ENCODE data around the gene HDAC4. TPM values are rescaled to one million over a fixed set of nuclear protein-coding genes. Genes with fewer than 3 reads are reported as not detected.

The HDAC4 gene
- total RNA-seq, 1 experiment from 2014 or later = 40.1 TPM

DNA sequence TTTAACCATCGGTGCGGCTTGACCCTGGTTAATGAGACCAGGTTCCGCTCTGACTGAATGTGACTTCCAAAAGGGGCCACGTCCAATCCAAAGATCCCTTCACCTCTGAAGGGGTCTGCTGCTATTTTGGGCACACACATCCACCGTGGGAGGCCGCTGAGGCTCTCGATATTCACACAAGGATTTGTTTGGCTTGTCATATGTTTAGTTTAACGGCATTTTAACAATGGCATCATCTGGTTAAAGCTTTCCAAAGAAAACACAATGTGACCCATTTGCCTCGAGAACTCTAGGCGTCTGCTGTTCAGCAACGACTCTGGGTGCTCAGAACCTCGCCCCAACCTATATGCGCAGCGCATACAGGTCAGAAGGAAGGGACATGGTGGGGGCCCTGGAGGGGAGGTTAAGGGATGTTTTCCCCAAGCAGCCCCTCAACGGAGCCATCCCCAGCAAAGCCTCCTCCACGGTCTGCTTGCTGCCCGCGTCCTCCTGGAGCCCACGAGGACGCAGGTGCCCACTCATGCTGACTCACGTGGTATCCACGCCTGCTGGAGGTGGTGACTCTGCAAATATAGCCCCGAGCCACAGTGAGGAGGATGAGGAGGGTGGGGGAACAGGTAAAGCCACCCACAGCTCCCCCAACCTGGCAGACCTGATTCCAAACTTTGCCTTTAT lies 260.3 kb downstream of the HDAC4 start:
- Histone ChIP-seq H3K27ac (ENCODE audit: low read length) (no peak overlapping the region), H3K4me3 (ENCODE audit: low read depth in 2 of 2, low read length in 2 of 2) (no peak overlapping the region), H3K27me3 (ENCODE audit: control insufficient read depth, insufficient read depth, low read length) (no peaks in the 10 kb centered on the region), H3K36me3 (ENCODE audit: control insufficient read depth, insufficient read depth, low read length) (no peaks in the 10 kb centered on the region; the same call in 1 of the 2 replicates), H3K9me3 (ENCODE audit: control insufficient read depth, insufficient read depth, low read depth, low read length) (no peaks in the 10 kb centered on the region), H3K4me1 (ENCODE audit: control insufficient read depth, insufficient read depth, low read length) (no peaks in the 10 kb centered on the region)
- DNase-seq (ENCODE audit: low read depth, low spot score) (no peak), ATAC-seq (no peak)
- intact Hi-C loops (cut with micrococcal nuclease; ENCODE audit: unreplicated experiment) (no loop called here), in situ Hi-C loops (cut with HindIII; ENCODE audit: low pct_unique_long_range_greater_than_20kb, low sequenced_read_pairs) (no loop called here)
- POLR2A ChIA-PET = no interaction called here
- CTCF ChIA-PET = no interaction called here
- no TSS peak for BruUV-seq (replicated peaks)
- TF ChIP-seq TCF7L2 (IDR thresholded peaks at IDR 0.05; ENCODE audit: low read depth, low read length) (no peak), SIN3A (IDR thresholded peaks at IDR 0.05; ENCODE audit: borderline replicate concordance, insufficient read depth, low read depth, low read length) (no peak), POLR2AphosphoS5 (IDR thresholded peaks at IDR 0.05; ENCODE audit: low read depth, low read length) (no peak)
- TF ChIP-seq, protein P1, sequence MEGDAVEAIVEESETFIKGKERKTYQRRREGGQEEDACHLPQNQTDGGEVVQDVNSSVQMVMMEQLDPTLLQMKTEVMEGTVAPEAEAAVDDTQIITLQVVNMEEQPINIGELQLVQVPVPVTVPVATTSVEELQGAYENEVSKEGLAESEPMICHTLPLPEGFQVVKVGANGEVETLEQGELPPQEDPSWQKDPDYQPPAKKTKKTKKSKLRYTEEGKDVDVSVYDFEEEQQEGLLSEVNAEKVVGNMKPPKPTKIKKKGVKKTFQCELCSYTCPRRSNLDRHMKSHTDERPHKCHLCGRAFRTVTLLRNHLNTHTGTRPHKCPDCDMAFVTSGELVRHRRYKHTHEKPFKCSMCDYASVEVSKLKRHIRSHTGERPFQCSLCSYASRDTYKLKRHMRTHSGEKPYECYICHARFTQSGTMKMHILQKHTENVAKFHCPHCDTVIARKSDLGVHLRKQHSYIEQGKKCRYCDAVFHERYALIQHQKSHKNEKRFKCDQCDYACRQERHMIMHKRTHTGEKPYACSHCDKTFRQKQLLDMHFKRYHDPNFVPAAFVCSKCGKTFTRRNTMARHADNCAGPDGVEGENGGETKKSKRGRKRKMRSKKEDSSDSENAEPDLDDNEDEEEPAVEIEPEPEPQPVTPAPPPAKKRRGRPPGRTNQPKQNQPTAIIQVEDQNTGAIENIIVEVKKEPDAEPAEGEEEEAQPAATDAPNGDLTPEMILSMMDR (IDR thresholded peaks at IDR 0.05) = no peak

DNA sequence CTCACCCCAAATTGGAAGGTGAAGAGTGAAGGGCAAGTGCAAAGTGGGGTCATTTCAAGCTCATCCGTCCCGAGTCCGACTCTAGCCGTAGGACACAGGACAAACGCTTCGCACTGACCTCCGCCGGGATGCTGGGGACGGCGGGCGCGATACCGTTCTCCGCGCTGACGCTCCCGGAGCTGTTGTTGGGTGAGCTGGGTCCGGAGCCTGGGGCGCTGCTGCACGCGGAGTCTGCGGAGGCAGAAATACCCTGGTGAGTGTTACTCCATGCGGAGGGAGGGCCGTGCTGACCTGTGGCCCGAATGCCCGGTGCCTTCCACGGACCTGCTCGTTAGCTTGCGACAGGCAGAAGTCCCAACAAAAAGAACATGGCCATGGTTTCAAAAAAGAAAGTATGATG lies 261.3 kb downstream of the HDAC4 start:
- Histone ChIP-seq H3K4me3 (ENCODE audit: low read depth in 2 of 2, low read length in 2 of 2) (no peak overlapping the region), H3K27ac (ENCODE audit: low read length) (no peak overlapping the region), H3K9me3 (ENCODE audit: control insufficient read depth, insufficient read depth, low read depth, low read length) (no peaks in the 10 kb centered on the region), H3K4me1 (ENCODE audit: control insufficient read depth, insufficient read depth, low read length) (no peaks in the 10 kb centered on the region), H3K36me3 (ENCODE audit: control insufficient read depth, insufficient read depth, low read length) (no peaks in the 10 kb centered on the region; the same call in 1 of the 2 replicates), H3K27me3 (ENCODE audit: control insufficient read depth, insufficient read depth, low read length) (no peaks in the 10 kb centered on the region)
- POLR2A ChIA-PET = no interaction called here
- in situ Hi-C loops (cut with HindIII; ENCODE audit: low pct_unique_long_range_greater_than_20kb, low sequenced_read_pairs) (no loop called here), intact Hi-C loops (cut with micrococcal nuclease; ENCODE audit: unreplicated experiment) (no loop called here)
- BruUV-seq (replicated peaks) = no TSS peak
- no peak for DNase-seq (ENCODE audit: low read depth, low spot score)
- no peak for ATAC-seq
- no peak for TF ChIP-seq TCF7L2 (IDR thresholded peaks at IDR 0.05; ENCODE audit: low read depth, low read length)
- TF ChIP-seq, protein P1 (IDR thresholded peaks at IDR 0.05) = no peak
- TF ChIP-seq POLR2AphosphoS5 (IDR thresholded peaks at IDR 0.05; ENCODE audit: low read depth, low read length) = no peak
- TF ChIP-seq, protein P2, sequence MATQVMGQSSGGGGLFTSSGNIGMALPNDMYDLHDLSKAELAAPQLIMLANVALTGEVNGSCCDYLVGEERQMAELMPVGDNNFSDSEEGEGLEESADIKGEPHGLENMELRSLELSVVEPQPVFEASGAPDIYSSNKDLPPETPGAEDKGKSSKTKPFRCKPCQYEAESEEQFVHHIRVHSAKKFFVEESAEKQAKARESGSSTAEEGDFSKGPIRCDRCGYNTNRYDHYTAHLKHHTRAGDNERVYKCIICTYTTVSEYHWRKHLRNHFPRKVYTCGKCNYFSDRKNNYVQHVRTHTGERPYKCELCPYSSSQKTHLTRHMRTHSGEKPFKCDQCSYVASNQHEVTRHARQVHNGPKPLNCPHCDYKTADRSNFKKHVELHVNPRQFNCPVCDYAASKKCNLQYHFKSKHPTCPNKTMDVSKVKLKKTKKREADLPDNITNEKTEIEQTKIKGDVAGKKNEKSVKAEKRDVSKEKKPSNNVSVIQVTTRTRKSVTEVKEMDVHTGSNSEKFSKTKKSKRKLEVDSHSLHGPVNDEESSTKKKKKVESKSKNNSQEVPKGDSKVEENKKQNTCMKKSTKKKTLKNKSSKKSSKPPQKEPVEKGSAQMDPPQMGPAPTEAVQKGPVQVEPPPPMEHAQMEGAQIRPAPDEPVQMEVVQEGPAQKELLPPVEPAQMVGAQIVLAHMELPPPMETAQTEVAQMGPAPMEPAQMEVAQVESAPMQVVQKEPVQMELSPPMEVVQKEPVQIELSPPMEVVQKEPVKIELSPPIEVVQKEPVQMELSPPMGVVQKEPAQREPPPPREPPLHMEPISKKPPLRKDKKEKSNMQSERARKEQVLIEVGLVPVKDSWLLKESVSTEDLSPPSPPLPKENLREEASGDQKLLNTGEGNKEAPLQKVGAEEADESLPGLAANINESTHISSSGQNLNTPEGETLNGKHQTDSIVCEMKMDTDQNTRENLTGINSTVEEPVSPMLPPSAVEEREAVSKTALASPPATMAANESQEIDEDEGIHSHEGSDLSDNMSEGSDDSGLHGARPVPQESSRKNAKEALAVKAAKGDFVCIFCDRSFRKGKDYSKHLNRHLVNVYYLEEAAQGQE (IDR thresholded peaks at IDR 0.05; ENCODE audit: insufficient read depth in 1 of 2, low read depth in 2 of 2, low read length in 1 of 2) = no peak
- no peak for TF ChIP-seq SIN3A (IDR thresholded peaks at IDR 0.05; ENCODE audit: borderline replicate concordance, insufficient read depth, low read depth, low read length)
- CTCF ChIA-PET = no interaction called here
